CD4-positive, alpha-beta T cell (primary cell): Measurements from ENCODE around the gene CCNI2. TPM values are rescaled to one million over a fixed set of nuclear protein-coding genes. Genes with fewer than 3 reads are reported as not detected.

Experiments used
- ATAC-seq: fragments of 200-7000 bp; cut with Tn5 transposase; one replicate; pipeline ENCODE4 v1.10.0; 2022; ENCODE audit warnings: mild to moderate bottlenecking; ENCODE audit not compliant: poor library complexity
- CTCF ChIA-PET: fragments of 350-600 bp; sonication (Branson Sonifier 250); formaldehyde crosslinking; loops from one replicate; lab custom pipeline; 2021; ENCODE audit warnings: antibody characterized with exemption, inconsistent platforms; lab: Charles Lee
- POLR2A ChIA-PET: fragments of 350-600 bp; sonication (Branson Sonifier 250); formaldehyde crosslinking; loops from one replicate; lab custom pipeline; 2021; ENCODE audit warnings: antibody characterized with exemption, inconsistent platforms; lab: Charles Lee
- DNase-seq, 14 experiments: peaks; one replicate each; pipeline ENCODE4 v3.0.0-alpha.2; 2013 to 2020; ENCODE audit warnings: mixed read lengths in 2 of 14
- H3K27ac ChIP-seq, 2 donors: one replicate each; pipeline versions ENCODE4 v1.5.1 to v1.7.0; 2013; ENCODE audit warnings: low read length in 2 of 2, low read depth in 1 of 2, mild to moderate bottlenecking in 1 of 2
- H3K27me3 ChIP-seq, 2 experiments: 1 replicate in 1 of 2; 2 replicates in 1 of 2; pipeline versions ENCODE4 v1.6.1 to v1.7.0; 2013; ENCODE audit warnings: low read length in 2 of 2, control low read depth in 1 of 2, mild to moderate bottlenecking in 1 of 2, moderate library complexity in 1 of 2; ENCODE audit not compliant: insufficient read depth in 2 of 2, control insufficient read depth in 1 of 2
- H3K36me3 ChIP-seq: one replicate; pipeline ENCODE4 v1.6.1; 2013; ENCODE audit warnings: low read length, control low read depth; ENCODE audit not compliant: insufficient read depth
- H3K4me1 ChIP-seq: one replicate; pipeline ENCODE4 v1.6.1; 2013; ENCODE audit warnings: low read length, control low read depth; ENCODE audit not compliant: insufficient read depth
- H3K4me3 ChIP-seq: one replicate; pipeline ENCODE4 v1.5.1; 2013; ENCODE audit warnings: mild to moderate bottlenecking, low read length, moderate library complexity
- H3K9me3 ChIP-seq, 2 experiments: 1 replicate in 1 of 2; 2 replicates in 1 of 2; pipeline versions ENCODE4 v1.6.1 to v1.7.0; 2013; ENCODE audit warnings: low read length in 2 of 2, mild to moderate bottlenecking in 2 of 2, control low read depth in 1 of 2, moderate library complexity in 1 of 2; ENCODE audit not compliant: control insufficient read depth in 1 of 2, insufficient read depth in 1 of 2
- H3K27ac Mint-ChIP-seq: one replicate; pipeline ENCODE4 v1.8.0; 2020; ENCODE audit warnings: mixed read lengths
- H3K27me3 Mint-ChIP-seq: one replicate; pipeline ENCODE4 v1.8.0; 2021; ENCODE audit warnings: mixed read lengths
- H3K36me3 Mint-ChIP-seq: one replicate; pipeline ENCODE4 v1.8.0; 2021; ENCODE audit warnings: low read depth, mixed read lengths
- H3K4me1 Mint-ChIP-seq: one replicate; pipeline ENCODE4 v1.8.0; 2021; ENCODE audit warnings: low read depth, mixed read lengths
- H3K4me3 Mint-ChIP-seq: one replicate; pipeline ENCODE4 v1.8.0; 2020; ENCODE audit warnings: mild to moderate bottlenecking, mixed read lengths
- H3K9me3 Mint-ChIP-seq: one replicate; pipeline ENCODE4 v1.8.0; 2020; ENCODE audit warnings: mixed read lengths
- CTCF ChIP-seq: fragments of 200-600 bp; IDR thresholded peaks from one replicate; pipeline ENCODE4 v1.8.0; 2022; ENCODE audit warnings: antibody characterized with exemption, mild to moderate bottlenecking
- intact Hi-C, 2 experiments: fragments of 100-400 bp; cut with DNase I in 1 of 2; cut with micrococcal nuclease in 1 of 2; formaldehyde crosslinking; loops; one replicate each; pipeline versions ENCODE4 v1.15.1 to v1.9.0; 2023 to 2025; cut with DNase I, micrococcal nuclease
- total RNA-seq, 174 experiments: library from RNA in 2 of 174; stranded (reverse) in 2 of 174; gene quantifications; one replicate each; pipeline ENCODE4 v1.2.3 and lab custom pipeline; 2021 to 2026

The CCNI2 gene
- total RNA-seq, 2 experiments from 2014 or later = 7.2 to 8.8 TPM

GRCh38 chr5:132736853-132737833 lies 10.1 kb upstream of the CCNI2 start, which contains the start of gene KIF3A:
Gene KIF3A (minus strand): TSS chr5:132737546. CDS start chr5:132737419, 127 bp downstream.
- ChIA-PET POLR2A (interaction anchor here (0.7 to 3.9 kb wide), 22 partner anchors 10 to 1479 kb away, joined by 3 to 84 read pairs (median 4); partner anchors contain the start of genes CCNI2, HSPA4, IRF1 and RAD50), CTCF (interaction anchor here (1.1 to 4.0 kb wide), 3 partner anchors 9 to 74 kb away, joined by 3 to 21 read pairs (median 3); partner anchors contain the start of gene CCNI2)
- ATAC-seq = peak; percentile 86
- Histone ChIP-seq H3K27me3 (no peaks in the 10 kb centered on the region), H3K36me3 (peaks cover 4% of the 10 kb centered on the region), H3K4me1 (peaks cover 16% of the 10 kb centered on the region), H3K4me3 (peak within 1 kb of the TSS; percentile 79), H3K9me3 (no peaks in the 10 kb centered on the region), H3K27ac (peak within 1 kb of the TSS; percentile 74 to 81)
- H3K36me3 Mint-ChIP-seq = peaks cover 16% of the 10 kb centered on the region
- no peaks in the 10 kb centered on the region for H3K9me3 Mint-ChIP-seq
- TF ChIP-seq CTCF = peak; percentile 32
- H3K4me3 Mint-ChIP-seq = peak within 1 kb of the TSS; percentile 87
- peak within 1 kb of the TSS; percentile 76 for H3K27ac Mint-ChIP-seq
- intact Hi-C loops = loop anchor here in 1 of 2 experiments (5.0 kb wide), 4 partner anchors 130 to 315 kb away; partner anchors contain the start of genes AFF4, GDF9, HSPA4 and RAD50
- peaks cover 31% of the 10 kb centered on the region for H3K4me1 Mint-ChIP-seq
- DNase-seq = peak; percentile 96 to 100 (median 98)
- H3K27me3 Mint-ChIP-seq = no peaks in the 10 kb centered on the region

GRCh38 chr5:132737982-132738681 lies 9.1 kb upstream of the CCNI2 start:
- ChIA-PET POLR2A (interaction anchor here (0.7 to 3.9 kb wide), 20 partner anchors 9 to 1480 kb away, joined by 3 to 84 read pairs (median 4); partner anchors contain the start of genes CCNI2, HSPA4, IRF1 and RAD50), CTCF (interaction anchor here (1.5 to 4.0 kb wide), 2 partner anchors 9 to 73 kb away, joined by 3 to 21 read pairs; partner anchors contain the start of gene CCNI2)
- no peaks in the 10 kb centered on the region for H3K9me3 ChIP-seq
- DNase-seq = no peak
- Mint-ChIP-seq H3K27me3 (no peaks in the 10 kb centered on the region), H3K36me3 (peaks cover 11% of the 10 kb centered on the region), H3K4me1 (peaks cover 31% of the 10 kb centered on the region), H3K4me3 (peak overlapping the region; percentile 87), H3K9me3 (no peaks in the 10 kb centered on the region), H3K27ac (peak overlapping the region; percentile 76)
- TF ChIP-seq CTCF = no peak
- H3K36me3 ChIP-seq = peaks cover 4% of the 10 kb centered on the region
- intact Hi-C loops = loop anchor here in 1 of 2 experiments (5.0 kb wide), 4 partner anchors 129 to 314 kb away; partner anchors contain the start of genes AFF4, GDF9, HSPA4 and RAD50
- H3K4me1 ChIP-seq = peaks cover 16% of the 10 kb centered on the region
- no peaks in the 10 kb centered on the region for H3K27me3 ChIP-seq
- no peak overlapping the region for H3K4me3 ChIP-seq
- H3K27ac ChIP-seq = peak overlapping the region in 1 of 2 donors; percentile 81
- no peak for ATAC-seq

GRCh38 chr5:132739232-132739631 lies 8.0 kb upstream of the CCNI2 start:
- DNase-seq = no peak
- Histone ChIP-seq H3K4me1 (peaks cover 16% of the 10 kb centered on the region), H3K36me3 (no peaks in the 10 kb centered on the region), H3K27ac (no peak overlapping the region), H3K4me3 (no peak overlapping the region), H3K9me3 (no peaks in the 10 kb centered on the region), H3K27me3 (no peaks in the 10 kb centered on the region)
- intact Hi-C loops = loop anchor here in 1 of 2 experiments (5.0 kb wide), 4 partner anchors 128 to 313 kb away; partner anchors contain the start of genes AFF4, GDF9, HSPA4 and RAD50
- Mint-ChIP-seq H3K27ac (no peak overlapping the region), H3K4me3 (no peak overlapping the region), H3K9me3 (no peaks in the 10 kb centered on the region), H3K27me3 (no peaks in the 10 kb centered on the region), H3K4me1 (peaks cover 31% of the 10 kb centered on the region), H3K36me3 (no peaks in the 10 kb centered on the region)
- no peak for ATAC-seq
- TF ChIP-seq CTCF = no peak
- ChIA-PET CTCF (interaction anchor here (4.0 kb wide), 1 partner anchor 7 kb away, joined by 21 read pairs; the partner anchor contains the start of gene CCNI2), POLR2A (interaction anchor here (3.9 kb wide), 1 partner anchor 8 kb away, joined by 84 read pairs; the partner anchor contains the start of gene CCNI2)
